K562 (cell line): ENCODE results near the gene PTPMT1. TPM values are rescaled to one million over a fixed set of nuclear protein-coding genes. Genes with fewer than 3 reads are reported as not detected.

Source experiments
- CREB1 ChIP-seq, 2 experiments: sonication (generic) in 1 of 2; formaldehyde crosslinking in 1 of 2; IDR thresholded peaks; 2 replicates each; pipeline versions ENCODE4 v1.6.1 to v1.8.0; 2012 to 2022; ENCODE audit warnings: inconsistent platforms in 1 of 2, mild to moderate bottlenecking in 1 of 2, missing genetic modification reagents in 1 of 2, moderate library complexity in 1 of 2
- EP400 ChIP-seq: fragments of 450-650 bp; IDR thresholded peaks from 2 replicates; pipeline ENCODE4 v1.6.1; 2017; ENCODE audit warnings: antibody characterized with exemption, mild to moderate bottlenecking, moderate library complexity
- ETV1 ChIP-seq: fragments of 450-650 bp; conservative IDR thresholded peaks from 2 replicates; pipeline ENCODE4 v1.6.1; 2016; ENCODE audit warnings: missing genetic modification characterization, control low read depth, low read depth, missing compliant biosample characterization
- HNRNPL ChIP-seq: fragments of 200-400 bp; formaldehyde crosslinking; IDR thresholded peaks from 2 replicates; pipeline ENCODE4 v1.6.1; 2017; ENCODE audit warnings: low read depth, mild to moderate bottlenecking, low read length
- KLF16 ChIP-seq: IDR thresholded peaks from 2 replicates; pipeline ENCODE4 v1.6.1; 2016; ENCODE audit warnings: antibody characterized with exemption
- SAFB2 ChIP-seq: fragments of 200-400 bp; formaldehyde crosslinking; IDR thresholded peaks from 2 replicates; pipeline ENCODE4 v1.6.1; 2018; ENCODE audit warnings: borderline replicate concordance, low read length, low read depth, moderate library complexity; ENCODE audit not compliant: severe bottlenecking
- SIN3B ChIP-seq: fragments of 450-650 bp; IDR thresholded peaks from 2 replicates; pipeline ENCODE4 v1.6.1; 2017; ENCODE audit warnings: low read depth, mild to moderate bottlenecking, moderate library complexity
- SIRT6 ChIP-seq: IDR thresholded peaks from one replicate; pipeline ENCODE4 v1.6.1; 2012; ENCODE audit warnings: low read depth, mild to moderate bottlenecking, control low read depth, inconsistent platforms, low read length, moderate library complexity
- SMAD1 ChIP-seq: fragments of 150-350 bp; IDR thresholded peaks from 2 replicates; pipeline ENCODE4 v1.6.1; 2014; ENCODE audit warnings: low read length, low read depth; ENCODE audit not compliant: partially characterized antibody
- SMARCA4 ChIP-seq: fragments of 450-650 bp; IDR thresholded peaks from 2 replicates; pipeline ENCODE4 v1.6.1; 2016
- ZNF134 ChIP-seq: fragments of 250-450 bp; sonication (Bioruptor Pico); conservative IDR thresholded peaks from 2 replicates; pipeline ENCODE4 v1.4.0; 2020
- ZNF263 ChIP-seq: sonication (generic); formaldehyde crosslinking; IDR thresholded peaks from 2 replicates; pipeline ENCODE4 v1.8.0; 2022; ENCODE audit warnings: mild to moderate bottlenecking, missing genetic modification reagents, borderline replicate concordance
- ZNF384 ChIP-seq: IDR thresholded peaks from 2 replicates; pipeline ENCODE4 v1.6.1; 2012; ENCODE audit warnings: low read depth, low read length, improper control_type of control experiment
- ZNF398 ChIP-seq: fragments of 250-450 bp; sonication (Bioruptor Pico); IDR thresholded peaks from 2 replicates; pipeline ENCODE4 v1.8.0; 2021; ENCODE audit warnings: moderate library complexity, mild to moderate bottlenecking, inconsistent platforms
- ZNF41 ChIP-seq: fragments of 250-450 bp; sonication (Bioruptor Pico); conservative IDR thresholded peaks from 2 replicates; pipeline ENCODE4 v1.4.0; 2020; ENCODE audit warnings: mild to moderate bottlenecking
- ZNF431 ChIP-seq: sonication (generic); formaldehyde crosslinking; IDR thresholded peaks from 2 replicates; pipeline ENCODE4 v1.8.0; 2022; ENCODE audit warnings: mild to moderate bottlenecking, missing genetic modification reagents
- ZNF76 ChIP-seq: fragments of 250-450 bp; sonication (Bioruptor Pico); IDR thresholded peaks from 2 replicates; pipeline ENCODE4 v1.4.0; 2020; ENCODE audit warnings: mild to moderate bottlenecking, moderate library complexity, borderline replicate concordance
- polyA plus RNA-seq, 8 experiments: library from polyadenylated mRNA; depleted of rRNA in 4 of 8; stranded (reverse) in 5 of 8; unstranded in 3 of 8; fragments of >200 nt; fragmentation: Nextera tagmentation in 2 of 8; fragmentation: Illumina TruSeq in 1 of 8; extraction: Ambion mirVana in 2 of 8; extraction: Trizol in 1 of 8; gene quantifications; 2 replicates each; pipeline versions ENCODE4 v1.2.1 to v1.2.3, GENCODE V29; 2011 to 2014; ENCODE audit warnings: inconsistent platforms in 1 of 8, missing spikeins in 1 of 8
- total RNA-seq, 7 experiments: library from RNA; depleted of rRNA in 6 of 7; stranded (reverse); fragments of >200 nt in 6 of 7; fragmentation: Illumina TruSeq in 2 of 7; extraction: Trizol in 2 of 7; gene quantifications; 2 replicates each; pipeline versions ENCODE4 v1.2.1 to v1.2.3, GENCODE V29; 2011 to 2021; ENCODE audit warnings: low replicate concordance in 1 of 7
- TF ChIP-seq, protein P1 (sequence below): fragments of 250-450 bp; sonication (Bioruptor Pico); IDR thresholded peaks from 2 replicates; pipeline ENCODE4 v1.4.0; 2020; ENCODE audit warnings: mild to moderate bottlenecking, moderate library complexity
- TF ChIP-seq, protein P2 (sequence below): sonication (generic); formaldehyde crosslinking; IDR thresholded peaks from 2 replicates; pipeline ENCODE4 v1.8.0; 2022; ENCODE audit warnings: mild to moderate bottlenecking, missing genetic modification reagents, borderline replicate concordance
- TF ChIP-seq, protein P3 (sequence below): fragments of 250-450 bp; sonication (Bioruptor Pico); IDR thresholded peaks from 2 replicates; pipeline ENCODE4 v1.9.0; 2021; ENCODE audit warnings: mild to moderate bottlenecking

The PTPMT1 gene
- total and polyA plus RNA-seq, 9 of the 15 experiments (the other 6 are each of a cell fraction or from before 2014, with no cell fraction given): 10.4 to 140 (median 67.2) TPM

- TF ChIP-seq CREB1 (IDR thresholded peaks at IDR 0.05): peak; percentile 91
- peak; percentile 69 for TF ChIP-seq CREB1 (CRISPR knock-in tag; IDR thresholded peaks at IDR 0.05)
- no peak for TF ChIP-seq SAFB2
- TF ChIP-seq, protein P1, sequence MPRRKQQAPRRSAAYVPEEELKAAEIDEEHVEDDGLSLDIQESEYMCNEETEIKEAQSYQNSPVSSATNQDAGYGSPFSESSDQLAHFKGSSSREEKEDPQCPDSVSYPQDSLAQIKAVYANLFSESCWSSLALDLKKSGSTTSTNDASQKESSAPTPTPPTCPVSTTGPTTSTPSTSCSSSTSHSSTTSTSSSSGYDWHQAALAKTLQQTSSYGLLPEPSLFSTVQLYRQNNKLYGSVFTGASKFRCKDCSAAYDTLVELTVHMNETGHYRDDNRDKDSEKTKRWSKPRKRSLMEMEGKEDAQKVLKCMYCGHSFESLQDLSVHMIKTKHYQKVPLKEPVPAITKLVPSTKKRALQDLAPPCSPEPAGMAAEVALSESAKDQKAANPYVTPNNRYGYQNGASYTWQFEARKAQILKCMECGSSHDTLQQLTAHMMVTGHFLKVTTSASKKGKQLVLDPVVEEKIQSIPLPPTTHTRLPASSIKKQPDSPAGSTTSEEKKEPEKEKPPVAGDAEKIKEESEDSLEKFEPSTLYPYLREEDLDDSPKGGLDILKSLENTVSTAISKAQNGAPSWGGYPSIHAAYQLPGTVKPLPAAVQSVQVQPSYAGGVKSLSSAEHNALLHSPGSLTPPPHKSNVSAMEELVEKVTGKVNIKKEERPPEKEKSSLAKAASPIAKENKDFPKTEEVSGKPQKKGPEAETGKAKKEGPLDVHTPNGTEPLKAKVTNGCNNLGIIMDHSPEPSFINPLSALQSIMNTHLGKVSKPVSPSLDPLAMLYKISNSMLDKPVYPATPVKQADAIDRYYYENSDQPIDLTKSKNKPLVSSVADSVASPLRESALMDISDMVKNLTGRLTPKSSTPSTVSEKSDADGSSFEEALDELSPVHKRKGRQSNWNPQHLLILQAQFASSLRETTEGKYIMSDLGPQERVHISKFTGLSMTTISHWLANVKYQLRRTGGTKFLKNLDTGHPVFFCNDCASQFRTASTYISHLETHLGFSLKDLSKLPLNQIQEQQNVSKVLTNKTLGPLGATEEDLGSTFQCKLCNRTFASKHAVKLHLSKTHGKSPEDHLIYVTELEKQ (CRISPR knock-in tag): no peak
- no peak; the same call in 1 of the 2 replicates for TF ChIP-seq ZNF263 (CRISPR knock-in tag)
- no peak for TF ChIP-seq ZNF41 (CRISPR knock-in tag)
- no peak for TF ChIP-seq SIRT6
- no peak for TF ChIP-seq ZNF76 (CRISPR knock-in tag)
- no peak for TF ChIP-seq SMARCA4
- TF ChIP-seq, protein P2, sequence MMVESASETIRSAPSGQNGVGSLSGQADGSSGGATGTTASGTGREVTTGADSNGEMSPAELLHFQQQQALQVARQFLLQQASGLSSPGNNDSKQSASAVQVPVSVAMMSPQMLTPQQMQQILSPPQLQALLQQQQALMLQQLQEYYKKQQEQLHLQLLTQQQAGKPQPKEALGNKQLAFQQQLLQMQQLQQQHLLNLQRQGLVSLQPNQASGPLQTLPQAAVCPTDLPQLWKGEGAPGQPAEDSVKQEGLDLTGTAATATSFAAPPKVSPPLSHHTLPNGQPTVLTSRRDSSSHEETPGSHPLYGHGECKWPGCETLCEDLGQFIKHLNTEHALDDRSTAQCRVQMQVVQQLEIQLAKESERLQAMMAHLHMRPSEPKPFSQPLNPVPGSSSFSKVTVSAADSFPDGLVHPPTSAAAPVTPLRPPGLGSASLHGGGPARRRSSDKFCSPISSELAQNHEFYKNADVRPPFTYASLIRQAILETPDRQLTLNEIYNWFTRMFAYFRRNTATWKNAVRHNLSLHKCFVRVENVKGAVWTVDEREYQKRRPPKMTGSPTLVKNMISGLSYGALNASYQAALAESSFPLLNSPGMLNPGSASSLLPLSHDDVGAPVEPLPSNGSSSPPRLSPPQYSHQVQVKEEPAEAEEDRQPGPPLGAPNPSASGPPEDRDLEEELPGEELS (CRISPR knock-in tag): peak; percentile 38; the same call in 1 of the 2 replicates
- TF ChIP-seq ETV1 (tag): no peak
- TF ChIP-seq ZNF398 (CRISPR knock-in tag): no peak
- no peak for TF ChIP-seq ZNF134 (CRISPR knock-in tag)
- peak; percentile 27 for TF ChIP-seq SMAD1
- no peak for TF ChIP-seq KLF16
- TF ChIP-seq ZNF431 (CRISPR knock-in tag): no peak
- TF ChIP-seq SIN3B: no peak; the same call in none of the 2 replicates
- 0 out of 2 replicates have a peak, but pooled peaks have one; percentile 38 for TF ChIP-seq HNRNPL
- TF ChIP-seq, protein P3, sequence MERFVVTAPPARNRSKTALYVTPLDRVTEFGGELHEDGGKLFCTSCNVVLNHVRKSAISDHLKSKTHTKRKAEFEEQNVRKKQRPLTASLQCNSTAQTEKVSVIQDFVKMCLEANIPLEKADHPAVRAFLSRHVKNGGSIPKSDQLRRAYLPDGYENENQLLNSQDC (CRISPR knock-in tag): peak; percentile 52; the same call in 1 of the 2 replicates
- no peak; the same call in 1 of the 2 replicates for TF ChIP-seq ZNF384
- TF ChIP-seq EP400: peak; percentile 83
Measured at GRCh38 chr11:47552566-47553405, 12.6 kb upstream of the PTPMT1 start, which contains the start of gene CELF1 (continued).
